Trophoblast cell (in vitro differentiated cells and primary cell): ENCODE results near the gene ARHGAP42.

Source experiments
- DNase-seq, 2 donors: peaks; one replicate each; pipeline ENCODE4 v3.0.0-alpha.2; 2016
- H2AFZ ChIP-seq: 2 replicates; pipeline ENCODE4 v1.6.1; 2013; ENCODE audit warnings: low read length, moderate library complexity, mild to moderate bottlenecking; ENCODE audit not compliant: insufficient read depth, poor library complexity
- H2AK5ac ChIP-seq: 2 replicates; pipeline ENCODE4 v1.6.1; 2013; ENCODE audit warnings: mild to moderate bottlenecking, low read length
- H2BK120ac ChIP-seq: 2 replicates; pipeline ENCODE4 v1.6.1; 2013; ENCODE audit warnings: low read length, mild to moderate bottlenecking, moderate library complexity; ENCODE audit not compliant: insufficient read depth, poor library complexity
- H2BK12ac ChIP-seq: 2 replicates; pipeline ENCODE4 v1.6.1; 2013; ENCODE audit warnings: mild to moderate bottlenecking, low read length, moderate library complexity
- H2BK5ac ChIP-seq: 2 replicates; pipeline ENCODE4 v1.6.1; 2013; ENCODE audit warnings: low read length, low read depth, moderate library complexity, mild to moderate bottlenecking; ENCODE audit not compliant: poor library complexity
- H3K14ac ChIP-seq: 2 replicates; pipeline ENCODE4 v1.6.1; 2013; ENCODE audit warnings: mild to moderate bottlenecking, low read length
- H3K18ac ChIP-seq: 2 replicates; pipeline ENCODE4 v1.6.1; 2013; ENCODE audit warnings: mild to moderate bottlenecking, low read length
- H3K23ac ChIP-seq: 2 replicates; pipeline ENCODE4 v1.6.1; 2013; ENCODE audit warnings: low read length
- H3K27ac ChIP-seq: 2 replicates; pipeline ENCODE4 v1.5.1; 2013; ENCODE audit warnings: low read depth, mild to moderate bottlenecking, inconsistent platforms, low read length, moderate library complexity
- H3K27me3 ChIP-seq: 2 replicates; pipeline ENCODE4 v1.6.1; 2013; ENCODE audit warnings: inconsistent platforms, mild to moderate bottlenecking, low read length, moderate library complexity; ENCODE audit not compliant: insufficient read depth
- H3K36me3 ChIP-seq, 2 experiments: 1 replicate in 1 of 2; 2 replicates in 1 of 2; pipeline ENCODE4 v1.6.1; 2013; ENCODE audit warnings: low read length in 2 of 2, mild to moderate bottlenecking in 2 of 2, moderate library complexity in 1 of 2; ENCODE audit not compliant: insufficient read depth in 2 of 2, control insufficient read depth in 1 of 2
- H3K4ac ChIP-seq: 2 replicates; pipeline ENCODE4 v1.6.1; 2013; ENCODE audit warnings: low read depth, mild to moderate bottlenecking, low read length, moderate library complexity
- H3K4me1 ChIP-seq, 2 experiments: 1 replicate in 1 of 2; 2 replicates in 1 of 2; pipeline ENCODE4 v1.6.1; 2013; ENCODE audit warnings: low read length in 2 of 2, mild to moderate bottlenecking in 2 of 2, moderate library complexity in 1 of 2; ENCODE audit not compliant: insufficient read depth in 2 of 2, control insufficient read depth in 1 of 2
- H3K4me2 ChIP-seq: 2 replicates; pipeline ENCODE4 v1.6.1; 2013; ENCODE audit warnings: inconsistent platforms, mild to moderate bottlenecking, low read length, moderate library complexity
- H3K4me3 ChIP-seq: 2 replicates; pipeline ENCODE4 v1.5.1; 2013; ENCODE audit warnings: mild to moderate bottlenecking, low read depth, low read length, inconsistent platforms
- H3K79me1 ChIP-seq: one replicate; pipeline ENCODE4 v1.6.1; 2013; ENCODE audit warnings: low read length
- H3K79me2 ChIP-seq: 2 replicates; pipeline ENCODE4 v1.6.1; 2013; ENCODE audit warnings: low read length, mild to moderate bottlenecking; ENCODE audit not compliant: control insufficient read depth, insufficient read depth, poor library complexity
- H3K9ac ChIP-seq: 2 replicates; pipeline ENCODE4 v1.6.1; 2013; ENCODE audit warnings: mild to moderate bottlenecking, low read length
- H3K9me3 ChIP-seq: 2 replicates; pipeline ENCODE4 v1.6.1; 2013; ENCODE audit warnings: low read depth, mild to moderate bottlenecking, control low read depth, inconsistent platforms, low read length; ENCODE audit not compliant: insufficient read depth
- H4K12ac ChIP-seq: 2 replicates; pipeline ENCODE4 v1.6.1; 2013; ENCODE audit warnings: low read depth, mild to moderate bottlenecking, low read length, moderate library complexity
- H4K8ac ChIP-seq: 2 replicates; pipeline ENCODE4 v1.6.1; 2013; ENCODE audit warnings: low read depth, mild to moderate bottlenecking, low read length, moderate library complexity
- H4K91ac ChIP-seq: one replicate; pipeline ENCODE4 v1.6.1; 2013; ENCODE audit warnings: low read depth, mild to moderate bottlenecking, low read length, moderate library complexity
- WGBS: extraction: QIAGEN DNeasy Blood & Tissue Kit; methylation state at CpG from one replicate; pipeline ENCODE4 v1.1.7; 2013; ENCODE audit warnings: missing lambda C conversion rate; ENCODE audit not compliant: insufficient read length, insufficient coverage; ENCODE audit errors: extremely low coverage; 5-methylcytosine and 5-hydroxymethylcytosine counted together

ARHGAP42 gene

DNA sequence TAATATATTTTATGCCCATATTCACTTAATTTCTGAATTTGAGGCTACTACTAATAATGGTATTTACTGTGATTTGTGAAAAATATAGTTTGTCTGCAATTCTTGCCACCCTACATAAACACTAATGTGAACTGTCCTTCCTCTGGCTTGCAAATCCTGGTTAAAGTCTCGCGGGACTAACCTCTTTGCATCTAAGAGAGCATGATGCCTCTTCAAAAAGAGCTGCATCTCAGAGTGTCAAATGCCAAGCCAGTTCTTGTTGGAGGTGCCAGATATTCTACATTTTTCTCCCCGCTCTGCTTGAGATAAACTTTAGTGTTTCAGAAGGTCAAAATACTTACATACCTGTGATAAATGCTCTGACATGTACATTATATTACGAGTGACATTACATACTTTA, 2.1 kb downstream of the ARHGAP42 start:
- H3K4me3 ChIP-seq, result no peak overlapping the region
- H2BK5ac ChIP-seq, result no peak overlapping the region
- H4K8ac ChIP-seq, result no peak overlapping the region
- H4K12ac ChIP-seq, result no peak overlapping the region
- no peak overlapping the region for H4K91ac ChIP-seq
- H3K14ac ChIP-seq, result no peak overlapping the region
- H3K9ac ChIP-seq, result no peak overlapping the region
- H3K36me3 ChIP-seq, result peaks cover 3 to 5% of the 10 kb centered on the region in 2 experiments
- peaks cover 10% of the 10 kb centered on the region for H3K79me2 ChIP-seq
- no peak overlapping the region for H2BK120ac ChIP-seq
- no peaks in the 10 kb centered on the region for H3K9me3 ChIP-seq
- no peak overlapping the region for H3K23ac ChIP-seq
- no CpG with 5 or more reads among the region's 4 CpGs for WGBS
- no peak overlapping the region for H2BK12ac ChIP-seq
- H2AFZ ChIP-seq, result no peak overlapping the region
- H3K79me1 ChIP-seq, result peaks cover 13% of the 10 kb centered on the region
- DNase-seq, result no peak
- no peaks in the 10 kb centered on the region for H3K27me3 ChIP-seq
- H3K4me2 ChIP-seq, result no peak overlapping the region
- no peak overlapping the region for H3K4ac ChIP-seq
- H3K4me1 ChIP-seq, result peaks cover 3 to 7% of the 10 kb centered on the region in 2 experiments
- H3K27ac ChIP-seq, result no peak overlapping the region
- H3K18ac ChIP-seq, result no peak overlapping the region
- no peak overlapping the region for H2AK5ac ChIP-seq

GRCh38 chr11:100691896-100692653, 5.0 kb downstream of the ARHGAP42 start:
- Histone ChIP-seq H4K91ac (no peak overlapping the region), H3K9ac (no peak overlapping the region), H2AFZ (no peak overlapping the region), H3K4me3 (no peak overlapping the region), H4K12ac (no peak overlapping the region), H3K4me1 (peaks cover 2 to 3% of the 10 kb centered on the region in 2 experiments), H3K4ac (no peak overlapping the region), H3K79me2 (peaks cover 8% of the 10 kb centered on the region), H2BK12ac (no peak overlapping the region), H2AK5ac (no peak overlapping the region), H3K27ac (no peak overlapping the region), H3K36me3 (peaks cover 5 to 6% of the 10 kb centered on the region in 2 experiments), H3K27me3 (no peaks in the 10 kb centered on the region), H2BK120ac (no peak overlapping the region), H4K8ac (no peak overlapping the region), H3K79me1 (peaks cover 7% of the 10 kb centered on the region), H3K4me2 (no peak overlapping the region), H3K18ac (no peak overlapping the region), H3K23ac (no peak overlapping the region), H3K14ac (no peak overlapping the region), H3K9me3 (no peaks in the 10 kb centered on the region), H2BK5ac (no peak overlapping the region)
- no CpG with 5 or more reads among the region's 1 CpG for WGBS
- peak in 1 of 2 donors; percentile 32 for DNase-seq

GRCh38 chr11:100695911-100696310, 8.8 kb downstream of the ARHGAP42 start:
- H3K79me1 ChIP-seq, result no peaks in the 10 kb centered on the region
- no peak overlapping the region for H3K27ac ChIP-seq
- no peaks in the 10 kb centered on the region for H3K4me1 ChIP-seq
- no peak overlapping the region for H3K23ac ChIP-seq
- H4K8ac ChIP-seq, result no peak overlapping the region
- no peak overlapping the region for H4K91ac ChIP-seq
- no peak overlapping the region for H3K18ac ChIP-seq
- H2AK5ac ChIP-seq, result no peak overlapping the region
- no peak overlapping the region for H2AFZ ChIP-seq
- no peaks in the 10 kb centered on the region for H3K9me3 ChIP-seq
- H3K4me3 ChIP-seq, result no peak overlapping the region
- H3K27me3 ChIP-seq, result no peaks in the 10 kb centered on the region
- no peak overlapping the region for H3K4me2 ChIP-seq
- no peak overlapping the region for H3K14ac ChIP-seq
- H3K4ac ChIP-seq, result no peak overlapping the region
- no peak overlapping the region for H4K12ac ChIP-seq
- H3K36me3 ChIP-seq, result peaks cover 5% of the 10 kb centered on the region in 2 experiments
- no peak for DNase-seq
- H3K79me2 ChIP-seq, result no peaks in the 10 kb centered on the region
- WGBS, result no CpG with 5 or more reads among the region's 5 CpGs
- H2BK12ac ChIP-seq, result no peak overlapping the region
- H2BK120ac ChIP-seq, result no peak overlapping the region
- no peak overlapping the region for H2BK5ac ChIP-seq
- no peak overlapping the region for H3K9ac ChIP-seq

- H3K23ac ChIP-seq, result no peak overlapping the region
- no peak overlapping the region for H3K4ac ChIP-seq
- H3K27ac ChIP-seq, result no peak overlapping the region
- H3K14ac ChIP-seq, result no peak overlapping the region
- H3K9me3 ChIP-seq, result no peaks in the 10 kb centered on the region
- H3K4me2 ChIP-seq, result no peak overlapping the region
- H3K36me3 ChIP-seq, result peaks cover 0 to 1% of the 10 kb centered on the region in 2 experiments
- H3K79me1 ChIP-seq, result no peaks in the 10 kb centered on the region
- DNase-seq, result no peak
- no peak overlapping the region for H2BK12ac ChIP-seq
- H2BK5ac ChIP-seq, result no peak overlapping the region
- no peak overlapping the region for H2BK120ac ChIP-seq
- no peak overlapping the region for H3K9ac ChIP-seq
- WGBS, result no CpG with 5 or more reads among the region's 2 CpGs
- no peak overlapping the region for H2AK5ac ChIP-seq
- no peak overlapping the region for H3K18ac ChIP-seq
- no peaks in the 10 kb centered on the region for H3K79me2 ChIP-seq
- H4K91ac ChIP-seq, result no peak overlapping the region
- H3K4me3 ChIP-seq, result no peak overlapping the region
- H4K12ac ChIP-seq, result no peak overlapping the region
- no peak overlapping the region for H4K8ac ChIP-seq
- H2AFZ ChIP-seq, result no peak overlapping the region
- no peaks in the 10 kb centered on the region for H3K27me3 ChIP-seq
- H3K4me1 ChIP-seq, result no peaks in the 10 kb centered on the region
Measured at GRCh38 chr11:100703139-100703538, 16.1 kb downstream of the ARHGAP42 start.
